Liver (tissue), 9 donors: Measurements from ENCODE around the gene GALNTL6. TPM values are rescaled to one million over a fixed set of nuclear protein-coding genes. Genes with fewer than 3 reads are reported as not detected.

Experiments
- DNase-seq: peaks from one replicate; pipeline ENCODE4 v3.0.0-alpha.2; 2017; ENCODE audit warnings: low spot score
- H3K27ac ChIP-seq, 2 donors: one replicate each; pipeline ENCODE4 v1.7.0; 2013; ENCODE audit warnings: inconsistent platforms in 2 of 2, low read length in 2 of 2, control low read depth in 1 of 2, low read depth in 1 of 2, mild to moderate bottlenecking in 1 of 2
- H3K27me3 ChIP-seq, 4 donors: one replicate each; pipeline versions ENCODE4 v1.6.1 to v1.7.0; 2013; ENCODE audit warnings: low read length in 3 of 4, inconsistent platforms in 1 of 4, mild to moderate bottlenecking in 1 of 4, moderate library complexity in 1 of 4; ENCODE audit not compliant: control insufficient read depth in 4 of 4, insufficient read depth in 4 of 4
- H3K36me3 ChIP-seq, 4 donors: one replicate each; pipeline versions ENCODE4 v1.6.1 to v1.7.0; 2013; ENCODE audit warnings: low read length in 3 of 4, mild to moderate bottlenecking in 3 of 4, low read depth in 1 of 4, moderate library complexity in 1 of 4; ENCODE audit not compliant: control insufficient read depth in 4 of 4, insufficient read depth in 3 of 4
- H3K4me1 ChIP-seq, 4 donors: one replicate each; pipeline versions ENCODE4 v1.6.1 to v1.7.0; 2013; ENCODE audit warnings: low read length in 3 of 4, mild to moderate bottlenecking in 3 of 4, moderate library complexity in 1 of 4; ENCODE audit not compliant: control insufficient read depth in 4 of 4, insufficient read depth in 4 of 4
- H3K4me3 ChIP-seq, 3 donors: one replicate each; pipeline versions ENCODE4 v1.6.1 to v1.7.0; 2013; ENCODE audit warnings: low read length in 3 of 3, control low read depth in 1 of 3, low read depth in 1 of 3, mild to moderate bottlenecking in 1 of 3
- H3K9ac ChIP-seq, 2 donors: one replicate each; pipeline ENCODE4 v1.7.0; 2013; ENCODE audit warnings: low read length in 2 of 2, mild to moderate bottlenecking in 2 of 2, moderate library complexity in 2 of 2, control low read depth in 1 of 2, low read depth in 1 of 2
- H3K9me3 ChIP-seq, 4 donors: one replicate each; pipeline versions ENCODE4 v1.6.1 to v1.7.0; 2013; ENCODE audit warnings: low read length in 3 of 4; ENCODE audit not compliant: control insufficient read depth in 4 of 4
- EGR1 ChIP-seq, 2 donors: IDR thresholded peaks; 2 replicates each; pipeline ENCODE4 v1.6.1; 2016 to 2018; ENCODE audit warnings: antibody characterized with exemption in 2 of 2, low read depth in 2 of 2
- FOXA1 ChIP-seq: IDR thresholded peaks from 2 replicates; pipeline ENCODE4 v1.6.1; 2016; ENCODE audit warnings: antibody characterized with exemption
- FOXA2 ChIP-seq: IDR thresholded peaks from 2 replicates; pipeline ENCODE4 v1.6.1; 2016; ENCODE audit warnings: antibody characterized with exemption
- GABPA ChIP-seq, 2 donors: IDR thresholded peaks in 1 of 2; conservative IDR thresholded peaks in 1 of 2; 2 replicates each; pipeline ENCODE4 v1.6.1; 2016; ENCODE audit warnings: antibody characterized with exemption in 2 of 2, mild to moderate bottlenecking in 1 of 2, moderate library complexity in 1 of 2
- HNF4A ChIP-seq, 2 donors: conservative IDR thresholded peaks; 2 replicates each; pipeline ENCODE4 v1.6.1; 2016; ENCODE audit warnings: antibody characterized with exemption in 2 of 2, mild to moderate bottlenecking in 2 of 2
- HNF4G ChIP-seq: IDR thresholded peaks from 2 replicates; pipeline ENCODE4 v1.6.1; 2016; ENCODE audit warnings: antibody characterized with exemption
- JUND ChIP-seq, 2 donors: IDR thresholded peaks; 2 replicates each; pipeline ENCODE4 v1.6.1; 2016; ENCODE audit warnings: antibody characterized with exemption in 2 of 2
- NR2F2 ChIP-seq: IDR thresholded peaks from 2 replicates; pipeline ENCODE4 v1.6.1; 2016; ENCODE audit warnings: antibody characterized with exemption
- RAD21 ChIP-seq, 2 donors: IDR thresholded peaks; 2 replicates each; pipeline ENCODE4 v1.6.1; 2016; ENCODE audit warnings: antibody characterized with exemption in 2 of 2, mild to moderate bottlenecking in 2 of 2
- RXRA ChIP-seq, 2 donors: IDR thresholded peaks; 2 replicates each; pipeline ENCODE4 v1.6.1; 2017 to 2018; ENCODE audit warnings: antibody characterized with exemption in 2 of 2, mild to moderate bottlenecking in 1 of 2
- SP1 ChIP-seq: IDR thresholded peaks from 2 replicates; pipeline ENCODE4 v1.6.1; 2018; ENCODE audit warnings: antibody characterized with exemption, mild to moderate bottlenecking
- TAF1 ChIP-seq: conservative IDR thresholded peaks from 2 replicates; pipeline ENCODE4 v1.6.1; 2016; ENCODE audit warnings: antibody characterized with exemption, mild to moderate bottlenecking
- WGBS: extraction: QIAGEN DNeasy Blood & Tissue Kit; methylation state at CpG from one replicate; pipeline ENCODE4 v1.1.7; 2013; 5-methylcytosine and 5-hydroxymethylcytosine counted together
- polyA plus RNA-seq, 2 donors: library from polyadenylated mRNA; stranded (reverse) in 1 of 2; unstranded in 1 of 2; fragments of 200-250 nt in 1 of 2; fragments of >200 nt in 1 of 2; fragmentation: Nextera tagmentation in 1 of 2; extraction: Ambion mirVana in 1 of 2; gene quantifications; one replicate each; pipeline versions ENCODE4 v1.2.1 to v1.2.3, GENCODE V29; 2013 to 2015
- total RNA-seq, 2 donors: library from RNA; depleted of rRNA; stranded (reverse); fragments of >200 nt; gene quantifications; one replicate each; pipeline ENCODE4 v1.2.3, GENCODE V29; 2014
- TF ChIP-seq, protein P1 (sequence below): IDR thresholded peaks from 2 replicates; pipeline ENCODE4 v1.6.1; 2016; ENCODE audit warnings: antibody characterized with exemption
- TF ChIP-seq, protein P2 (sequence below): fragments of 150-350 bp; IDR thresholded peaks from 2 replicates; pipeline ENCODE4 v1.5.1; 2017; ENCODE audit warnings: improper control_type of control experiment, low read depth, low read length; ENCODE audit not compliant: missing input control
- TF ChIP-seq, protein P3 (sequence below): IDR thresholded peaks from 2 replicates; pipeline ENCODE4 v1.6.1; 2016; ENCODE audit warnings: antibody characterized with exemption
- TF ChIP-seq, protein P4 (sequence below): IDR thresholded peaks from 2 replicates; pipeline ENCODE4 v1.6.1; 2016; ENCODE audit warnings: antibody characterized with exemption, mild to moderate bottlenecking
- donor health status: healthy.
- donor health status: healthy.
- donor health status: healthy.
- donor health status: healthy.
- donor health status: healthy.

GALNTL6 gene
- total and polyA plus RNA-seq, 4 donors: 0.06 to 0.08 TPM; not detected in 2

DNA sequence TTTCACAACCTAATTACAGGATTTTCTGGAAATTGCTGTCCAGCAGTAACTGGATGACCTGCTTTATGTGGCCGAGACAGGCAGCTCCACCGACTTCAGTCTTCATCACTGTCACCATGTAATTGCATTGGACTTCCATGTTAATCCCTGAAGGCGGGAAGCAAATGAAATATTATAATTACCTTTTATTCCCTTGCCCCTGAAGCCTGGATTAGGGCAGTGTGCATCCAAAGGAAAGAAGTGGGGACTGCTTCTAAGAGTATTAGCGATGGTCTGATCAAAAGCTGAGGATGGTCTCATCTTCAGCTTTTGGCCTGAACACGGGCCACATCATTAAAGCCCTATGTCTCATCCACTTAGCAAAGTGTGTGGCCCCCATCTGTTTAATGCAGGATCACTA lies 1043.8 kb downstream of the GALNTL6 start (continued):
- TF ChIP-seq, protein P1, sequence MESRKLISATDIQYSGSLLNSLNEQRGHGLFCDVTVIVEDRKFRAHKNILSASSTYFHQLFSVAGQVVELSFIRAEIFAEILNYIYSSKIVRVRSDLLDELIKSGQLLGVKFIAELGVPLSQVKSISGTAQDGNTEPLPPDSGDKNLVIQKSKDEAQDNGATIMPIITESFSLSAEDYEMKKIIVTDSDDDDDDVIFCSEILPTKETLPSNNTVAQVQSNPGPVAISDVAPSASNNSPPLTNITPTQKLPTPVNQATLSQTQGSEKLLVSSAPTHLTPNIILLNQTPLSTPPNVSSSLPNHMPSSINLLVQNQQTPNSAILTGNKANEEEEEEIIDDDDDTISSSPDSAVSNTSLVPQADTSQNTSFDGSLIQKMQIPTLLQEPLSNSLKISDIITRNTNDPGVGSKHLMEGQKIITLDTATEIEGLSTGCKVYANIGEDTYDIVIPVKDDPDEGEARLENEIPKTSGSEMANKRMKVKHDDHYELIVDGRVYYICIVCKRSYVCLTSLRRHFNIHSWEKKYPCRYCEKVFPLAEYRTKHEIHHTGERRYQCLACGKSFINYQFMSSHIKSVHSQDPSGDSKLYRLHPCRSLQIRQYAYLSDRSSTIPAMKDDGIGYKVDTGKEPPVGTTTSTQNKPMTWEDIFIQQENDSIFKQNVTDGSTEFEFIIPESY: no peak
- TF ChIP-seq RXRA (IDR thresholded peaks at IDR 0.05) (no peak), RAD21 (IDR thresholded peaks at IDR 0.05) (no peak), NR2F2 (no peak), GABPA (IDR thresholded peaks at IDR 0.05 in 1 of 2, conservative IDR thresholded peaks at IDR 0.05 in 1 of 2) (no peak), HNF4G (no peak), TAF1 (no peak), EGR1 (IDR thresholded peaks at IDR 0.05; ENCODE audit: low read depth in 2 of 2) (no peak)

DNA sequence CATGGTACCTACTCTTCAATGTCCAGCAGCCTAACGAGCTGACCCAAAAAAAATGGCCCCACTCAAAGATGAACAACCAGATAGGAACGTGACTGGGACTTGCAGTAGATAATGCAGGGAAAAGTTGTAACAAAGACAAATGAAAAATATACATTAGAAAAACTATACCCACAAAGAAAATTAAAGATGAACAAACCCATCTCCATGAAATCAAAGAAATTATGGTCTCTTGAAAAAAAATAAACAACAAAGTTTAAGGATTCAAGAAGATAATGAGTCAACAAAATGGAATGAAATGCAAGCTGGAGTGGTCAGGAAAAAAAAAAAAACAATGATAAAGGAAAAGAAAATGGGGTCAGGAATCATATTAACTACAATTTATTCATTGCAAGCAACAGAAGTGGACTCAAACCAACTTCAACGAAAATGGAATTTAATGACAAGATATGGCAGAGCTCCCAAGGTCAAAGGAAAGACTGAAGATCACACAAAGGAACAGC lies 1045.6 kb downstream of the GALNTL6 start:
- no peak for TF ChIP-seq JUND (IDR thresholded peaks at IDR 0.05)
- no peak for TF ChIP-seq RXRA (IDR thresholded peaks at IDR 0.05)
- TF ChIP-seq, protein P1: no peak
- no peak for TF ChIP-seq TAF1
- TF ChIP-seq EGR1 (IDR thresholded peaks at IDR 0.05; ENCODE audit: low read depth in 2 of 2): no peak
- no peak for TF ChIP-seq NR2F2
- TF ChIP-seq, protein P2, sequence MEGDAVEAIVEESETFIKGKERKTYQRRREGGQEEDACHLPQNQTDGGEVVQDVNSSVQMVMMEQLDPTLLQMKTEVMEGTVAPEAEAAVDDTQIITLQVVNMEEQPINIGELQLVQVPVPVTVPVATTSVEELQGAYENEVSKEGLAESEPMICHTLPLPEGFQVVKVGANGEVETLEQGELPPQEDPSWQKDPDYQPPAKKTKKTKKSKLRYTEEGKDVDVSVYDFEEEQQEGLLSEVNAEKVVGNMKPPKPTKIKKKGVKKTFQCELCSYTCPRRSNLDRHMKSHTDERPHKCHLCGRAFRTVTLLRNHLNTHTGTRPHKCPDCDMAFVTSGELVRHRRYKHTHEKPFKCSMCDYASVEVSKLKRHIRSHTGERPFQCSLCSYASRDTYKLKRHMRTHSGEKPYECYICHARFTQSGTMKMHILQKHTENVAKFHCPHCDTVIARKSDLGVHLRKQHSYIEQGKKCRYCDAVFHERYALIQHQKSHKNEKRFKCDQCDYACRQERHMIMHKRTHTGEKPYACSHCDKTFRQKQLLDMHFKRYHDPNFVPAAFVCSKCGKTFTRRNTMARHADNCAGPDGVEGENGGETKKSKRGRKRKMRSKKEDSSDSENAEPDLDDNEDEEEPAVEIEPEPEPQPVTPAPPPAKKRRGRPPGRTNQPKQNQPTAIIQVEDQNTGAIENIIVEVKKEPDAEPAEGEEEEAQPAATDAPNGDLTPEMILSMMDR: no peak
- TF ChIP-seq SP1: no peak
- TF ChIP-seq, protein P3, sequence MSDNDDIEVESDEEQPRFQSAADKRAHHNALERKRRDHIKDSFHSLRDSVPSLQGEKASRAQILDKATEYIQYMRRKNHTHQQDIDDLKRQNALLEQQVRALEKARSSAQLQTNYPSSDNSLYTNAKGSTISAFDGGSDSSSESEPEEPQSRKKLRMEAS: no peak
- no peak for TF ChIP-seq HNF4A (conservative IDR thresholded peaks at IDR 0.05)
- TF ChIP-seq FOXA2: no peak
- TF ChIP-seq FOXA1: no peak
- TF ChIP-seq, protein P4, sequence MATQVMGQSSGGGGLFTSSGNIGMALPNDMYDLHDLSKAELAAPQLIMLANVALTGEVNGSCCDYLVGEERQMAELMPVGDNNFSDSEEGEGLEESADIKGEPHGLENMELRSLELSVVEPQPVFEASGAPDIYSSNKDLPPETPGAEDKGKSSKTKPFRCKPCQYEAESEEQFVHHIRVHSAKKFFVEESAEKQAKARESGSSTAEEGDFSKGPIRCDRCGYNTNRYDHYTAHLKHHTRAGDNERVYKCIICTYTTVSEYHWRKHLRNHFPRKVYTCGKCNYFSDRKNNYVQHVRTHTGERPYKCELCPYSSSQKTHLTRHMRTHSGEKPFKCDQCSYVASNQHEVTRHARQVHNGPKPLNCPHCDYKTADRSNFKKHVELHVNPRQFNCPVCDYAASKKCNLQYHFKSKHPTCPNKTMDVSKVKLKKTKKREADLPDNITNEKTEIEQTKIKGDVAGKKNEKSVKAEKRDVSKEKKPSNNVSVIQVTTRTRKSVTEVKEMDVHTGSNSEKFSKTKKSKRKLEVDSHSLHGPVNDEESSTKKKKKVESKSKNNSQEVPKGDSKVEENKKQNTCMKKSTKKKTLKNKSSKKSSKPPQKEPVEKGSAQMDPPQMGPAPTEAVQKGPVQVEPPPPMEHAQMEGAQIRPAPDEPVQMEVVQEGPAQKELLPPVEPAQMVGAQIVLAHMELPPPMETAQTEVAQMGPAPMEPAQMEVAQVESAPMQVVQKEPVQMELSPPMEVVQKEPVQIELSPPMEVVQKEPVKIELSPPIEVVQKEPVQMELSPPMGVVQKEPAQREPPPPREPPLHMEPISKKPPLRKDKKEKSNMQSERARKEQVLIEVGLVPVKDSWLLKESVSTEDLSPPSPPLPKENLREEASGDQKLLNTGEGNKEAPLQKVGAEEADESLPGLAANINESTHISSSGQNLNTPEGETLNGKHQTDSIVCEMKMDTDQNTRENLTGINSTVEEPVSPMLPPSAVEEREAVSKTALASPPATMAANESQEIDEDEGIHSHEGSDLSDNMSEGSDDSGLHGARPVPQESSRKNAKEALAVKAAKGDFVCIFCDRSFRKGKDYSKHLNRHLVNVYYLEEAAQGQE: no peak
- peaks cover 0 to 6% (median under 1%) of the 10 kb centered on the region in 4 donors for H3K4me1 ChIP-seq
- H3K36me3 ChIP-seq: no peaks in the 10 kb centered on the region
- no peaks in the 10 kb centered on the region for H3K9me3 ChIP-seq
- no peak overlapping the region for H3K4me3 ChIP-seq
- H3K27ac ChIP-seq: no peak overlapping the region
- no peak for DNase-seq
- H3K9ac ChIP-seq: no peak overlapping the region
- H3K27me3 ChIP-seq: no peaks in the 10 kb centered on the region
- WGBS: 72% methylated on average over 3 of the region's 3 CpGs
